ENCODE data around the gene FAAP20. TPM values are rescaled to one million over a fixed set of nuclear protein-coding genes. Genes with fewer than 3 reads are reported as not detected.

The FAAP20 gene
- total RNA-seq, 2 experiments from 2014 or later: 64.7 to 71.7 TPM

DNA sequence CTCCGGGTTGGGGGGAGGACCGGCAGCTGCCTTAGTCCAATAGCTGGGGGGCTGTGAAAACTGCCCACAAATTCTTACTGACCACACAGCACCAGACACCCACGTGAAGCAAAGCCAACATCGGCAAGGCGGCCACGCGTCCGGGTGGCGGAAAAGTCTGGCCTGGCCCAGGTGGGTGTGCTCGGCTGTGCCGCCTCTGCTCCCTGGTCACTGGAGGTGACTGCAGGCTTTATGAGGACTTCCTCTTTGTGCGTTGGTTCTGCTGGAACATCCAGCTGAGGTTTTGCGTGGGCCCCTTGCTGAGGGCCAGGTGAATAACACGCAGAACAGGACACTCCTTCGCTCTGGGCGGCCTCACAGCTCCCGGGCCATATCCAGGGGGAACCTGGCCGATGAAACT is 35.4 kb downstream of the FAAP20 start:
- peaks cover 11% of the 10 kb centered on the region for H3K4me1 Mint-ChIP-seq (ENCODE audit: low read depth)
- intact Hi-C loops (cut with micrococcal nuclease): no loop called here
- no peaks in the 10 kb centered on the region for H3K9me3 Mint-ChIP-seq
- TF ChIP-seq, protein P1, sequence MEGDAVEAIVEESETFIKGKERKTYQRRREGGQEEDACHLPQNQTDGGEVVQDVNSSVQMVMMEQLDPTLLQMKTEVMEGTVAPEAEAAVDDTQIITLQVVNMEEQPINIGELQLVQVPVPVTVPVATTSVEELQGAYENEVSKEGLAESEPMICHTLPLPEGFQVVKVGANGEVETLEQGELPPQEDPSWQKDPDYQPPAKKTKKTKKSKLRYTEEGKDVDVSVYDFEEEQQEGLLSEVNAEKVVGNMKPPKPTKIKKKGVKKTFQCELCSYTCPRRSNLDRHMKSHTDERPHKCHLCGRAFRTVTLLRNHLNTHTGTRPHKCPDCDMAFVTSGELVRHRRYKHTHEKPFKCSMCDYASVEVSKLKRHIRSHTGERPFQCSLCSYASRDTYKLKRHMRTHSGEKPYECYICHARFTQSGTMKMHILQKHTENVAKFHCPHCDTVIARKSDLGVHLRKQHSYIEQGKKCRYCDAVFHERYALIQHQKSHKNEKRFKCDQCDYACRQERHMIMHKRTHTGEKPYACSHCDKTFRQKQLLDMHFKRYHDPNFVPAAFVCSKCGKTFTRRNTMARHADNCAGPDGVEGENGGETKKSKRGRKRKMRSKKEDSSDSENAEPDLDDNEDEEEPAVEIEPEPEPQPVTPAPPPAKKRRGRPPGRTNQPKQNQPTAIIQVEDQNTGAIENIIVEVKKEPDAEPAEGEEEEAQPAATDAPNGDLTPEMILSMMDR (IDR thresholded peaks at IDR 0.05): no peak
- H3K36me3 Mint-ChIP-seq (ENCODE audit: low read depth): peaks cover 7% of the 10 kb centered on the region
- H3K27me3 Mint-ChIP-seq: no peaks in the 10 kb centered on the region
- no peak for ATAC-seq
- ChIA-PET CTCF (interaction anchor here (1.6 kb wide), 1 partner anchor 15 kb away, joined by 5 read pairs; no protein-coding TSS in a partner anchor), POLR2A (interaction anchor here (0.6 kb wide), 1 partner anchor 31 kb away, joined by 3 read pairs; no protein-coding TSS in a partner anchor)
- H3K4me3 Mint-ChIP-seq: no peak overlapping the region
- no peak for DNase-seq
- H3K27ac Mint-ChIP-seq: no peak overlapping the region

DNA sequence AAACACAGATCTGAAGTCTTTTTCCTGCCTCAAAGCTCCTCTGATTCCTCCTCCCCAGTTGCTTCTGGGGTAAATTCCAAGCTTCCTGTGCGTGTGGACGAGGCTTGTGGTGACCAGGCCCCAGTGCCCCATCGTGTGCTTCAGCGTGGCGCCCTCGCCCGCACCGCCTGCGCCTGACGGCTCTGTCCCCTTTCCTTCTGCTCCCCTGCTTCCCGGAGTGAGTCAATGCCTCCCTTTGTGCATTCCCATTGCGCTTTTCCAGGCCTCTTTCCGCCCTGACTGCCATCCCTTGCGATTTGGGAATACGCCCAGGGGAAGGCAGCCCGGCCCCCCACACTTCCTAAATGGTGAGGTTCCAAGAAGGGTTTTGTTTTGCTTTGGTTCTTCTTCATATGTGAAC is 36.3 kb downstream of the FAAP20 start:
- peaks cover 5% of the 10 kb centered on the region for H3K36me3 Mint-ChIP-seq (ENCODE audit: low read depth)
- ATAC-seq (no peak), DNase-seq (no peak)
- peaks cover 11% of the 10 kb centered on the region for H3K4me1 Mint-ChIP-seq (ENCODE audit: low read depth)
- intact Hi-C loops (cut with micrococcal nuclease): no loop called here
- POLR2A ChIA-PET: no interaction called here
- CTCF ChIA-PET: interaction anchor here (1.6 kb wide), 1 partner anchor 16 kb away, joined by 5 read pairs; no protein-coding TSS in a partner anchor
- TF ChIP-seq, protein P1 (IDR thresholded peaks at IDR 0.05): no peak
- H3K4me3 Mint-ChIP-seq: no peak overlapping the region
- H3K27me3 Mint-ChIP-seq: no peaks in the 10 kb centered on the region
- H3K27ac Mint-ChIP-seq: no peak overlapping the region
- H3K9me3 Mint-ChIP-seq: no peaks in the 10 kb centered on the region

DNA sequence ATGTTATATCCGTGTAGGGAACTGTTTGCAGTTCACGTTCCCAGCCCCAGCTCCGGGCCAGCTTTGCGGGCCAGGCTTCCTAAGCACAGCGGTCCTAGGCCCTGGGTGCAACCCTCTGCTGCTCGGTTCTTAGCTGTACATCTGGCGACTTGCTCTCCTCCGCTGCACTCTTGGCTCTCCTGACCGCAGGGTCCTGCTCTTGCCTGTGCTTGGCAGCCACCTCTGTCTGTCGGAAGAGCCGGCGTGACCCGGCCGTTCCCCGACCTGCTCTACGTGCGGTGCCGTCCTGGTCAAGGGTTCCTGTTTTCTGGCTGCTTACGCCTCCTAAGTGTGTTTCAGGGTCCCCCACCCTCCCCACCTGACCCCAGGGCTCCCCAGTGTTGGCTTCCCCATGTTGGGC is 36.7 kb downstream of the FAAP20 start:
- DNase-seq (no peak), ATAC-seq (no peak)
- H3K27me3 Mint-ChIP-seq: no peaks in the 10 kb centered on the region
- no peak overlapping the region for H3K4me3 Mint-ChIP-seq
- peaks cover 1% of the 10 kb centered on the region for H3K36me3 Mint-ChIP-seq (ENCODE audit: low read depth)
- peaks cover 10% of the 10 kb centered on the region for H3K4me1 Mint-ChIP-seq (ENCODE audit: low read depth)
- H3K9me3 Mint-ChIP-seq: no peaks in the 10 kb centered on the region
- no peak overlapping the region for H3K27ac Mint-ChIP-seq
- ChIA-PET CTCF (no interaction called here), POLR2A (interaction anchor here (0.9 kb wide), 1 partner anchor 32 kb away, joined by 3 read pairs; no protein-coding TSS in a partner anchor)
- TF ChIP-seq, protein P1 (IDR thresholded peaks at IDR 0.05): no peak
- intact Hi-C loops (cut with micrococcal nuclease): no loop called here

DNA sequence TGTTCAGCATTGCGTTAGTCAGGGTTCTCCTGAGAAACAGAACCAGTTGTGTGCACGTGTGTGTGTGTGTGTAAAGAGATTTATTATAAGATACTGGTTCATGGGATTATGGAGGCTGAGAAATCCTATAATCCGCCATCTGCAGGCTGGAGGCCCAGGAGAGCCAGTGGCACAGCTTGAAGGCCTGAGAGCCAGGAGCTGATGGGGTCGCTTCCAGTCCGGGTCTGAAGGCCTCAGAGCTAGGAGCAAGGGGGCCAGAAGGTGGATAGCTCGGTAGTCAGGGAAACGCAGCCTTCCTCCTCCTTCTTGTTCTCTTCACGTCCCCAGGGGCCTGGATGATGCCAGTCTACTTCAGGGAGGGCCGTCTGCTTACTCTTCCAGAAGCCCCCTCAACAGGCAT is 37.7 kb downstream of the FAAP20 start:
- ChIA-PET POLR2A (interaction anchor here (0.6 to 0.9 kb wide), 2 partner anchors 33 to 369 kb away, joined by 3 read pairs; no protein-coding TSS in a partner anchor), CTCF (interaction anchor here (0.9 to 1.7 kb wide), 3 partner anchors 17 to 38 kb away, joined by 3 to 7 read pairs (median 3); partner anchors contain the start of gene FAAP20)
- TF ChIP-seq, protein P1 (IDR thresholded peaks at IDR 0.05): no peak
- no peak for DNase-seq
- H3K27me3 Mint-ChIP-seq: no peaks in the 10 kb centered on the region
- no peak for ATAC-seq
- peaks cover 2% of the 10 kb centered on the region for H3K36me3 Mint-ChIP-seq (ENCODE audit: low read depth)
- no peak overlapping the region for H3K27ac Mint-ChIP-seq
- intact Hi-C loops (cut with micrococcal nuclease): no loop called here
- H3K4me1 Mint-ChIP-seq (ENCODE audit: low read depth): peaks cover 11% of the 10 kb centered on the region
- H3K4me3 Mint-ChIP-seq: no peak overlapping the region
- no peaks in the 10 kb centered on the region for H3K9me3 Mint-ChIP-seq

DNA sequence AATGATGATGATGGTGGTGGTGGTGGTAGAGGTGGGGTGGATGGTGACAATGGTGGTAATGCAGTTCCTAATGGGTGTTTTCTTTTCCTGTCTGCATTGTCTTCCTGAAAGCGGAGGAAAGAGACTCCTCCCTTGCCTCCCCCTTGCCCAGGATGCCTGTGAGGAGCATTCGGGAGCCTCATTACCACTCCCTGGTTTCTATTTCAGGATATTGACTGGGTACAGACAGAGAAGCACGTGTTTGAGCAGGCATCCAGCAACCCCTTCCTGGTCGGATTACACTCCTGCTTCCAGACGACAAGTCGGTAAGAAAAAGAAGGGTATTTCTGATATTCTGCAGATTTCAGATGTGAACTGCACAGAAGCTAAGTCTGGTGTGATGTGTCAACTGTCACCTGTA is 38.8 kb downstream of the FAAP20 start:
- ChIA-PET CTCF (interaction anchor here (0.9 to 1.7 kb wide), 3 partner anchors 19 to 39 kb away, joined by 3 to 7 read pairs (median 3); partner anchors contain the start of gene FAAP20), POLR2A (no interaction called here)
- Mint-ChIP-seq H3K36me3 (ENCODE audit: low read depth) (peaks cover 4% of the 10 kb centered on the region), H3K4me3 (no peak overlapping the region), H3K4me1 (ENCODE audit: low read depth) (peaks cover 16% of the 10 kb centered on the region), H3K27ac (no peak overlapping the region), H3K9me3 (no peaks in the 10 kb centered on the region), H3K27me3 (no peaks in the 10 kb centered on the region)
- intact Hi-C loops (cut with micrococcal nuclease): no loop called here
- ATAC-seq: no peak
- DNase-seq: no peak
- TF ChIP-seq, protein P1 (IDR thresholded peaks at IDR 0.05): no peak

All from activated CD8-positive, alpha-beta T cell treated with anti-CD3 and anti-CD28 coated beads for 36 hours (primary cell).